Breast epithelium (tissue), 4 donors: ENCODE measurements around the gene NGFR. TPM values are rescaled to one million over a fixed set of nuclear protein-coding genes. Genes with fewer than 3 reads are reported as not detected.

Experiments
- DNase-seq, 2 donors: peaks; one replicate each; pipeline ENCODE4 v3.0.0-alpha.2; 2019; ENCODE audit warnings: low spot score in 2 of 2
- H3K27ac ChIP-seq, 2 donors: fragments of 200-600 bp; sonication (generic) in 1 of 2; one replicate each; pipeline ENCODE4 v1.5.1; 2016 to 2019; ENCODE audit warnings: mild to moderate bottlenecking in 1 of 2
- H3K27me3 ChIP-seq, 2 donors: fragments of 200-600 bp; sonication (generic) in 1 of 2; one replicate each; pipeline versions ENCODE4 v1.5.1 to v1.6.0; 2017 to 2019; ENCODE audit warnings: control low read depth in 1 of 2, mild to moderate bottlenecking in 1 of 2
- H3K36me3 ChIP-seq: fragments of 200-600 bp; one replicate; pipeline ENCODE4 v1.5.1; 2019
- H3K4me1 ChIP-seq, 2 donors: fragments of 200-600 bp; sonication (generic); one replicate each; pipeline ENCODE4 v1.5.1; 2016 to 2019; ENCODE audit warnings: control low read depth in 1 of 2
- H3K4me3 ChIP-seq, 3 donors: fragments of 200-600 bp; sonication (generic); 1 replicate in 2 of 3; 2 replicates in 1 of 3; pipeline ENCODE4 v1.5.1; 2016 to 2019; ENCODE audit warnings: mild to moderate bottlenecking in 3 of 3, moderate library complexity in 2 of 3
- H3K9me3 ChIP-seq, 2 donors: fragments of 200-600 bp; sonication (generic) in 1 of 2; one replicate each; pipeline ENCODE4 v1.5.1; 2016 to 2019; ENCODE audit warnings: control low read depth in 1 of 2
- POLR2A ChIP-seq: fragments of 450-650 bp; IDR thresholded peaks from one replicate; pipeline ENCODE4 v1.6.1; 2016; ENCODE audit warnings: antibody characterized with exemption, mild to moderate bottlenecking, moderate library complexity
- POLR2AphosphoS5 ChIP-seq, 3 donors: sonication (generic); formaldehyde crosslinking; IDR thresholded peaks; one replicate each; pipeline ENCODE4 v1.6.1; 2017; ENCODE audit warnings: antibody characterized with exemption in 3 of 3
- intact Hi-C: fragments of 100-400 bp; cut with DNase I; formaldehyde crosslinking; loops from one replicate; pipeline ENCODE4 v1.15.1; 2023; ENCODE audit warnings: low total_unique reads
- total RNA-seq, 3 donors: library from RNA; depleted of rRNA; stranded (reverse); fragments of >200 nt; gene quantifications; one replicate each; pipeline ENCODE4 v1.1.0, GENCODE V29; 2016
- TF ChIP-seq, protein P1 (sequence below), 3 donors: fragments of 450-650 bp; IDR thresholded peaks; one replicate each; pipeline ENCODE4 v1.5.1; 2016 to 2017; ENCODE audit warnings: antibody characterized with exemption in 3 of 3, mild to moderate bottlenecking in 3 of 3, moderate library complexity in 3 of 3

The NGFR gene
- total RNA-seq, 3 donors from 2014 or later, result 3.4 to 27.8 (median 17.7) TPM

DNA sequence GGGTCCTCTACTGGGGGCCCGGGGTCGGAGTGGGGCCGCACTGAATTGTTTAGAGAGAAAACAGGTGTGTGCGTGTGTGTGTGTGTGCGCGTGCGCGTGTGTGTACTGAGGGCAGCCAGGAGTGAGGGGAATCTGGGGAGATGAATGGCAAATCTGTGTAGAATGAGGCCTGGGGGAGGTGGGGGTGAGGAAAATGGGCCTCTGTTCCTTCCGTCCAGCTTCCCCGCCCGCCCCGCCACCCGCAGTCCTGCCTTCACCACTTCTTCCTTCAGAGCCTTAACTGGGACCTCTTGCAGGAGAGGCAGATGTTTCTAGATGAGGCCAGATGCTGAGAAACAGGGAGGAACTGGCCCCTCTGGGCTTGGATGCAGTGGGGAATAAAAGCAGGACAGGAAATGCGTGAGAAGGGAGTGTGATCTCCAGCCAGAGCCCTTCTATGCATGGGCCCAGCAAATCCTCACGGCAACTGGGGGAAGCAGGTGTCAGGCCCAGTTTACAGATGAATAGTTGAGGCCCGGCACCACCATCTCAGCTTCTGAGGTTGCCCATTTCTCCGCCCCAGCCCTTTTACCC lies 29.7 kb upstream of the NGFR start:
- TF ChIP-seq, protein P1, sequence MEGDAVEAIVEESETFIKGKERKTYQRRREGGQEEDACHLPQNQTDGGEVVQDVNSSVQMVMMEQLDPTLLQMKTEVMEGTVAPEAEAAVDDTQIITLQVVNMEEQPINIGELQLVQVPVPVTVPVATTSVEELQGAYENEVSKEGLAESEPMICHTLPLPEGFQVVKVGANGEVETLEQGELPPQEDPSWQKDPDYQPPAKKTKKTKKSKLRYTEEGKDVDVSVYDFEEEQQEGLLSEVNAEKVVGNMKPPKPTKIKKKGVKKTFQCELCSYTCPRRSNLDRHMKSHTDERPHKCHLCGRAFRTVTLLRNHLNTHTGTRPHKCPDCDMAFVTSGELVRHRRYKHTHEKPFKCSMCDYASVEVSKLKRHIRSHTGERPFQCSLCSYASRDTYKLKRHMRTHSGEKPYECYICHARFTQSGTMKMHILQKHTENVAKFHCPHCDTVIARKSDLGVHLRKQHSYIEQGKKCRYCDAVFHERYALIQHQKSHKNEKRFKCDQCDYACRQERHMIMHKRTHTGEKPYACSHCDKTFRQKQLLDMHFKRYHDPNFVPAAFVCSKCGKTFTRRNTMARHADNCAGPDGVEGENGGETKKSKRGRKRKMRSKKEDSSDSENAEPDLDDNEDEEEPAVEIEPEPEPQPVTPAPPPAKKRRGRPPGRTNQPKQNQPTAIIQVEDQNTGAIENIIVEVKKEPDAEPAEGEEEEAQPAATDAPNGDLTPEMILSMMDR (IDR thresholded peaks at IDR 0.05), result no peak
- TF ChIP-seq POLR2AphosphoS5 (IDR thresholded peaks at IDR 0.05), result no peak
- TF ChIP-seq POLR2A, result no peak
- H3K4me1 ChIP-seq, result no peaks in the 10 kb centered on the region
- peaks cover 0 to 9% of the 10 kb centered on the region in 2 donors for H3K27me3 ChIP-seq
- DNase-seq, result no peak
- no peaks in the 10 kb centered on the region for H3K36me3 ChIP-seq
- H3K4me3 ChIP-seq, result no peak overlapping the region
- peaks cover 0 to 7% of the 10 kb centered on the region in 2 donors for H3K9me3 ChIP-seq
- intact Hi-C loops, result no loop called here
- H3K27ac ChIP-seq, result no peak overlapping the region

DNA sequence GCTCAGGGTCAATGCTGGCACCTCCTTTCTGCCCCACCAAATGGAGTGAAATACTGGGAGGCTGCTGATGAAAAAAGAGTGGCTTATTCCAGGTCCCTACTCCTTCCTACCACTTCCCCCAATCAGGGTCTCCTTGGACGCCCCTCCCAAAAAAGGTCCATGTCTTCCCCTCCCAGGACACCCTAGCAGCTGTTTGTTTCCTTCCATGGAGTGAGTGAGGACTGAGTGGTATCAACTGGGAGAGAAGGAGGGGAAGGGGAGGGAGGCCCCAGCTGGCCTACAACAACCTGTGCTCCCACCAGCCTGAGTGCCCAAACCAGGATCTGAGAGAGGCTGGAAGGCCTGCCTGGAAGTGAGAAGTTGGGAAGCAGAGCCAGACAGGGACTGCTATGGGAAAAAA lies 28.7 kb upstream of the NGFR start:
- intact Hi-C loops, result no loop called here
- no peak overlapping the region for H3K27ac ChIP-seq
- TF ChIP-seq, protein P1 (IDR thresholded peaks at IDR 0.05), result no peak
- no peak for TF ChIP-seq POLR2A
- TF ChIP-seq POLR2AphosphoS5 (IDR thresholded peaks at IDR 0.05), result no peak
- no peaks in the 10 kb centered on the region for H3K36me3 ChIP-seq
- no peak overlapping the region for H3K4me3 ChIP-seq
- no peak for DNase-seq
- H3K27me3 ChIP-seq, result peaks cover 0 to 18% of the 10 kb centered on the region in 2 donors
- peaks cover 0 to 7% of the 10 kb centered on the region in 2 donors for H3K9me3 ChIP-seq
- no peaks in the 10 kb centered on the region for H3K4me1 ChIP-seq

DNA sequence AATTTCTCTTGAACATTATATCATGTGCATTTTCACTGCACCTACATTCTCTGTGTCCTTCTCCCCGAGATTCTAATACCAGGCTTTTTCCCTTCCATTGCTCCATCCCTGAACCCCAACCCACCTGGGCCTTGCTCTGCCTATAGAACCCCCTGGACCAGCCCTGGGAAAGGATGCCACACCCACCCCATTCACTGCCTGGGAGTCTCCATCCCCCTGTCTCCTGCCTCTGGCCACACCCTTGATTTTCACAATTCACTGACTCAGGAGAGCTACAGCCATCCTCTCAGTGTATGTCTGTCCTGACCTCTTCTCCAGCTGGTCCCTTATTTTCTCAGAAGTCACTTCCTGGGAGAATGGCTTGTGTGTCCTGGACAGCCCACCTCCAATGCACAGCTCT lies 27.9 kb upstream of the NGFR start:
- TF ChIP-seq, protein P1 (IDR thresholded peaks at IDR 0.05), result no peak
- TF ChIP-seq POLR2A, result no peak
- TF ChIP-seq POLR2AphosphoS5 (IDR thresholded peaks at IDR 0.05), result no peak
- Histone ChIP-seq H3K27ac (no peak overlapping the region), H3K9me3 (peaks cover 0 to 7% of the 10 kb centered on the region in 2 donors), H3K27me3 (peaks cover 0 to 21% of the 10 kb centered on the region in 2 donors), H3K4me3 (no peak overlapping the region), H3K36me3 (no peaks in the 10 kb centered on the region), H3K4me1 (no peaks in the 10 kb centered on the region)
- intact Hi-C loops, result no loop called here
- no peak for DNase-seq

DNA sequence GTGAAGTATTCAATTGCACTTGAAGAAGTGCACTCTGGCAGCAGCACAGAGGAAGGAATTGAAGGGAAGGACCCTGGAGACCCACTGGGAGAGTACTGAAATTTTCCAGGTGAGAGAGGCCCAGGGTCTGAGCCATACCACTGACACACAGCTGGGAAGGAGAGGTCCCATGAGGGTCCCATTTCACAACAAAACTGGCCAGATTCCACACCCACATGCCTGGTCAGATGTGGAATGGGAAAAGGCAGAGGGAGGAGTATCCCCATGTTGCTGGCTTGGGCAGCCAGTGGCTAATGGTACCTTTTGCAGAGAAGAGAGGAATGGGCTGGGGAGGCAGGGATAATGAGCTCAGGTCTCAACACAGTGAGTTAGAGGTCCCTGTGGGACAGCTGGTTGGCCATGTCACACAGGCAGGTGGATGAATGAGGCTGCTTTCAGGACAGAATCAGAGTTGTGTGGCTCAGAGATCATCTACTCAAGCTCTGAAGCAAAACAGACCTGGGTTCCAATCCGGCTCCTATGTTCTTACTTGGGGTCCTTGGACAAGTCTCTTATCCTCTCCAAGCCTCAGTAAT lies 26.2 kb upstream of the NGFR start:
- intact Hi-C loops, result no loop called here
- Histone ChIP-seq H3K27me3 (peaks cover 0 to 31% of the 10 kb centered on the region in 2 donors), H3K4me3 (no peak overlapping the region), H3K9me3 (peaks cover 0 to 4% of the 10 kb centered on the region in 2 donors), H3K36me3 (no peaks in the 10 kb centered on the region), H3K27ac (no peak overlapping the region), H3K4me1 (no peaks in the 10 kb centered on the region)
- TF ChIP-seq POLR2A, result no peak
- TF ChIP-seq, protein P1 (IDR thresholded peaks at IDR 0.05), result no peak
- TF ChIP-seq POLR2AphosphoS5 (IDR thresholded peaks at IDR 0.05), result no peak
- no peak for DNase-seq
